K562 (cell line): ENCODE data around the gene KIF1A. TPM values are rescaled to one million over a fixed set of nuclear protein-coding genes. Genes with fewer than 3 reads are reported as not detected.
"Not testable (repeated sequence)": the region's sequence is repeated elsewhere in the genome, so short reads cannot be mapped to it uniquely, and the experiment has no call there.

Source experiments
- ATAC-seq: fragments of 200-7000 bp; cut with Tn5 transposase; 3 replicates; pipeline ENCODE4 v1.9.1; 2020; ENCODE audit warnings: moderate library complexity
- BruUV-seq: library from RNA; stranded (reverse); fragments of 400-500 nt; replicated peaks from 2 replicates; lab custom pipeline; 2021; lab: Mats Ljungman, UMichigan
- CTCF ChIA-PET: fragments of 300-600 bp; formaldehyde crosslinking; extraction: SDS; loops from one replicate; lab custom pipeline; 2021; ENCODE audit warnings: low intra/inter-chr PET ratio; lab: Yijun Ruan, JAX
- POLR2A ChIA-PET: fragments of 300-600, 350-650 bp; sonication (Branson Sonifier 250); formaldehyde crosslinking; extraction: SDS; loops from one replicate; lab custom pipeline; 2021; ENCODE audit warnings: antibody characterized with exemption, inconsistent platforms; lab: Yijun Ruan, JAX
- DNase-seq, 4 experiments: peaks; one replicate each; pipeline versions ENCODE4 v3.0.0 to v3.0.0-alpha.2; 2011 to 2018; ENCODE audit warnings: low spot score in 3 of 4, mixed read lengths in 3 of 4; ENCODE audit errors: extremely low read depth in 1 of 4
- FAIRE-seq: peaks from 2 replicates; lab custom pipeline; 2011; peaks lifted over from hg19 to GRCh38; lab: Jason Lieb, UNC
- H2AFZ ChIP-seq: 2 replicates; pipeline ENCODE4 v1.6.0; 2011; ENCODE audit warnings: low read depth, low read length, control low read depth, inconsistent platforms
- H3K27ac ChIP-seq: fragments of 200-600 bp; 3 replicates; pipeline ENCODE4 v1.8.0; 2011; ENCODE audit warnings: low read depth, mild to moderate bottlenecking, control low read depth, inconsistent platforms, low read length, moderate library complexity, mixed read lengths; ENCODE audit errors: extremely low read depth
- H3K27me3 ChIP-seq, 2 experiments: fragments of 300-600 bp in 1 of 2; 2 replicates in 1 of 2; 3 replicates in 1 of 2; pipeline versions ENCODE4 v1.6.0 to v1.8.0; 2011; ENCODE audit warnings: inconsistent platforms in 2 of 2, low read length in 2 of 2, mild to moderate bottlenecking in 1 of 2, mixed read lengths in 1 of 2, moderate library complexity in 1 of 2; ENCODE audit not compliant: control insufficient read depth in 2 of 2, insufficient read depth in 2 of 2
- H3K36me3 ChIP-seq: fragments of 300-600 bp; 3 replicates; pipeline ENCODE4 v1.8.0; 2011; ENCODE audit warnings: mild to moderate bottlenecking, low read length, inconsistent platforms; ENCODE audit not compliant: control insufficient read depth, insufficient read depth
- H3K4me1 ChIP-seq, 2 experiments: fragments of 200-600 bp in 1 of 2; replicated peaks in 1 of 2; 2 replicates in 1 of 2; 3 replicates in 1 of 2; pipeline versions ENCODE4 v1.5.1 to v1.8.0; 2011; ENCODE audit warnings: inconsistent platforms in 2 of 2, low read length in 2 of 2, mild to moderate bottlenecking in 1 of 2, mixed read lengths in 1 of 2, moderate library complexity in 1 of 2; ENCODE audit not compliant: control insufficient read depth in 2 of 2, insufficient read depth in 2 of 2
- H3K4me2 ChIP-seq: 2 replicates; pipeline ENCODE4 v1.6.1; 2011; ENCODE audit warnings: low read length, control low read depth, inconsistent platforms, mixed read lengths; ENCODE audit not compliant: insufficient read depth
- H3K4me3 ChIP-seq: fragments of 200-600 bp; sonication (generic), shearing (Covaris generic); 2 replicates; pipeline ENCODE4 v1.5.1; 2016; ENCODE audit warnings: control low read depth, inconsistent platforms
- H3K79me2 ChIP-seq: fragments of 200-600 bp; 3 replicates; pipeline ENCODE4 v1.8.0; 2011; ENCODE audit warnings: low read length, inconsistent platforms; ENCODE audit not compliant: control insufficient read depth, insufficient read depth
- H3K9ac ChIP-seq, 2 experiments: 2 replicates each; pipeline versions ENCODE4 v1.6.0 to v1.6.1; 2011; ENCODE audit warnings: low read depth in 2 of 2, low read length in 2 of 2, control low read depth in 1 of 2, inconsistent platforms in 1 of 2, mild to moderate bottlenecking in 1 of 2, mixed read lengths in 1 of 2; ENCODE audit not compliant: insufficient read depth in 1 of 2
- H3K9me1 ChIP-seq: one replicate; pipeline ENCODE4 v1.6.0; 2011; ENCODE audit warnings: inconsistent platforms, mild to moderate bottlenecking, low read length, moderate library complexity; ENCODE audit not compliant: control insufficient read depth, insufficient read depth
- H3K9me3 ChIP-seq: replicated peaks from 2 replicates; pipeline ENCODE4 v1.5.1; 2011; ENCODE audit warnings: low read depth, low read length, inconsistent platforms; ENCODE audit not compliant: control insufficient read depth, insufficient read depth
- H4K20me1 ChIP-seq: replicated peaks from 2 replicates; pipeline ENCODE4 v1.6.1; 2011; ENCODE audit warnings: low read length, inconsistent platforms, mixed read lengths; ENCODE audit not compliant: control insufficient read depth, insufficient read depth
- ARNT ChIP-seq, 2 experiments: fragments of 450-650 bp; IDR thresholded peaks; 2 replicates each; pipeline ENCODE4 v1.6.1; 2016; ENCODE audit warnings: mild to moderate bottlenecking in 1 of 2
- ELF1 ChIP-seq: fragments of 200-800 bp; sonication (Bioruptor generic); IDR thresholded peaks from 2 replicates; pipeline ENCODE4 v1.6.1; 2016; ENCODE audit warnings: missing genetic modification characterization, missing compliant biosample characterization
- GATA2 ChIP-seq: sonication (generic); formaldehyde crosslinking; IDR thresholded peaks from 2 replicates; pipeline ENCODE4 v1.4.0; 2020; ENCODE audit warnings: mild to moderate bottlenecking, missing genetic modification reagents
- HDAC8 ChIP-seq: fragments of 450-650 bp; IDR thresholded peaks from 2 replicates; pipeline ENCODE4 v1.6.1; 2016; ENCODE audit warnings: mild to moderate bottlenecking, missing genetic modification characterization, moderate library complexity, missing compliant biosample characterization
- ILK ChIP-seq: fragments of 450-650 bp; IDR thresholded peaks from 2 replicates; pipeline ENCODE4 v1.6.1; 2016; ENCODE audit warnings: missing genetic modification characterization, low read depth, mild to moderate bottlenecking, missing compliant biosample characterization, moderate library complexity, borderline replicate concordance
- NCOA6 ChIP-seq: fragments of 450-650 bp; IDR thresholded peaks from 2 replicates; pipeline ENCODE4 v1.6.1; 2017; ENCODE audit warnings: mild to moderate bottlenecking
- RAD21 ChIP-seq, 2 experiments: fragments of 250-450 bp in 1 of 2; fragments of 450-650 bp in 1 of 2; sonication (Bioruptor Pico) in 1 of 2; formaldehyde crosslinking in 1 of 2; IDR thresholded peaks in 1 of 2; conservative IDR thresholded peaks in 1 of 2; 2 replicates each; pipeline versions ENCODE4 v1.4.0 to v1.8.0; 2020 to 2022; ENCODE audit warnings: mild to moderate bottlenecking in 2 of 2, moderate library complexity in 1 of 2
- RFX5 ChIP-seq: IDR thresholded peaks from 2 replicates; pipeline ENCODE4 v1.6.1; 2011; ENCODE audit warnings: low read depth, mild to moderate bottlenecking, improper control_type of control experiment, low read length
- SRSF9 ChIP-seq: fragments of 200-400 bp; formaldehyde crosslinking; IDR thresholded peaks from 2 replicates; pipeline ENCODE4 v1.6.1; 2017; ENCODE audit warnings: low read depth, low read length, borderline replicate concordance
- ZEB2 ChIP-seq: fragments of 450-650 bp; IDR thresholded peaks from 2 replicates; pipeline ENCODE4 v1.6.1; 2016
- ZNF224 ChIP-seq: sonication (generic); formaldehyde crosslinking; IDR thresholded peaks from 2 replicates; pipeline ENCODE4 v1.8.0; 2022; ENCODE audit warnings: mild to moderate bottlenecking, missing genetic modification reagents
- ZNF79 ChIP-seq: fragments of 250-450 bp; sonication (Bioruptor Pico); IDR thresholded peaks from 2 replicates; pipeline ENCODE4 v1.4.0; 2020; ENCODE audit warnings: low read depth, mild to moderate bottlenecking, moderate library complexity
- ZSCAN29 ChIP-seq: fragments of 450-650 bp; IDR thresholded peaks from 2 replicates; pipeline ENCODE4 v1.6.1; 2017
- WGBS: fragments of 100-300 bp; shearing (Covaris generic); methylation state at CpG from one replicate; pipeline ENCODE4 v1.1.6; 2016; ENCODE audit warnings: low coverage, mixed read lengths; ENCODE audit not compliant: insufficient coverage; ENCODE audit errors: missing lambda C conversion rate; 5-methylcytosine and 5-hydroxymethylcytosine counted together
- in situ Hi-C: fragments of 300-500 bp; cut with MboI; formaldehyde crosslinking; loops from 4 replicates; pipeline ENCODE4 v1.15.0; 2018; ENCODE audit warnings: inconsistent platforms, mixed read lengths
- intact Hi-C: fragments of 100-400 bp; cut with micrococcal nuclease; formaldehyde crosslinking; loops from 2 replicates; pipeline ENCODE4 v1.14.2; 2022
- polyA plus RNA-seq, 8 experiments: library from polyadenylated mRNA; depleted of rRNA in 4 of 8; stranded (reverse) in 5 of 8; unstranded in 3 of 8; fragments of >200 nt; fragmentation: Nextera tagmentation in 2 of 8; fragmentation: Illumina TruSeq in 1 of 8; extraction: Ambion mirVana in 2 of 8; extraction: Trizol in 1 of 8; gene quantifications; 2 replicates each; pipeline versions ENCODE4 v1.2.1 to v1.2.3, GENCODE V29; 2011 to 2014; ENCODE audit warnings: inconsistent platforms in 1 of 8, missing spikeins in 1 of 8
- total RNA-seq, 7 experiments: library from RNA; depleted of rRNA in 6 of 7; stranded (reverse); fragments of >200 nt in 6 of 7; fragmentation: Illumina TruSeq in 2 of 7; extraction: Trizol in 2 of 7; gene quantifications; 2 replicates each; pipeline versions ENCODE4 v1.2.1 to v1.2.3, GENCODE V29; 2011 to 2021; ENCODE audit warnings: low replicate concordance in 1 of 7

Gene KIF1A
- total and polyA plus RNA-seq, 9 of the 15 experiments (the other 6 are each of a cell fraction or from before 2014, with no cell fraction given): 0.07 to 1.4 (median 0.45) TPM; not detected in 2

DNA sequence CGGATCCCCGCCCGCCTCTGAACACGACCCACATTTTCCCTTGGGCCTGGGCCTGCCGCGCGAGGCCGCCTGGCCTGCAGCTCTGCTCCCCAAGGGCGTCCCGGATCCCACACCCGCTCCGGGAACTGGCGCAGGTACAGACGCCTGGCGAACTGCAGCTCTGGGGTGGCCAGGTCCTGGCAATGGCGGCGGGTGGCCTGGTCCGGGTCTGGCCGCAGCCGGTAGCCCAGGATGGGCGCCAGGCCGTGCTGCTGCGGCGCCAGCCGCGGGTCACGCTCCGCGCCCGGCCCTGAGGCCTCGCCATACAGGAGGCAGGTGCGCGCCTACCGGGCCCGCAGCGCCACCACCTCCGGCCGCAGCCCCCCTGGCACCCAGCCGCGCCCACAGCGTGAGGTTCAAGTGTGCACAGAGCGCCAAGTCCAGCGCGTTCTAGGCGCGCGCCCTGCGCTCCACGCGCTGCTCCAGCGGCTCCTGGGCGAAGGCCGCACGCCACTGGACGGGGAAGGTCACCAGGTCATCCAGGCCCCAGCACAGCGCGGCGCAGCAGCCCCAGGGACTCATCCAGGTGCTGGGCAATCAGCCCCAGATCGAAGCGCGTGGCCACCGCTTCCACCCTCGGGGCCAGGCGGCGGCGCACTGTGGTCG lies 118.8 kb downstream of the KIF1A start:
- Histone ChIP-seq H3K36me3 (no peaks in the 10 kb centered on the region), H3K27me3 (peaks cover 0 to 40% of the 10 kb centered on the region in 2 experiments; a peak in 3 of 5 replicates), H2AFZ (no peak overlapping the region), H3K27ac (no peak overlapping the region), H3K9ac (no peak overlapping the region), H3K4me3 (no peak overlapping the region), H4K20me1 (no peaks in the 10 kb centered on the region), H3K79me2 (no peaks in the 10 kb centered on the region), H3K9me1 (no peaks in the 10 kb centered on the region), H3K4me1 (no peaks in the 10 kb centered on the region), H3K4me2 (no peak overlapping the region), H3K9me3 (no peaks in the 10 kb centered on the region)
- 31% methylated on average over 7 of the region's 67 CpGs for WGBS
- ATAC-seq (no peak), FAIRE-seq (no peak), DNase-seq (no peak)
- ChIA-PET POLR2A (no interaction called here), CTCF (no interaction called here)
- intact Hi-C loops (loop anchor here (10.0 kb wide), 1 partner anchor 186 kb away; no protein-coding TSS in a partner anchor), in situ Hi-C loops (no loop called here)
- TF ChIP-seq ARNT (IDR thresholded peaks at IDR 0.05) (no peak), RFX5 (no peak), GATA2 (CRISPR knock-in tag) (no peak), NCOA6 (no peak), HDAC8 (tag) (no peak), ZSCAN29 (no peak), ILK (tag) (no peak), SRSF9 (no peak), ZNF79 (CRISPR knock-in tag) (no peak), ZEB2 (no peak), RAD21 (CRISPR knock-in tag; conservative IDR thresholded peaks at IDR 0.05 in 1 of 2, IDR thresholded peaks at IDR 0.05 in 1 of 2) (no peak), ZNF224 (CRISPR knock-in tag) (no peak), ELF1 (tag) (no peak)
- BruUV-seq: no TSS peak

DNA sequence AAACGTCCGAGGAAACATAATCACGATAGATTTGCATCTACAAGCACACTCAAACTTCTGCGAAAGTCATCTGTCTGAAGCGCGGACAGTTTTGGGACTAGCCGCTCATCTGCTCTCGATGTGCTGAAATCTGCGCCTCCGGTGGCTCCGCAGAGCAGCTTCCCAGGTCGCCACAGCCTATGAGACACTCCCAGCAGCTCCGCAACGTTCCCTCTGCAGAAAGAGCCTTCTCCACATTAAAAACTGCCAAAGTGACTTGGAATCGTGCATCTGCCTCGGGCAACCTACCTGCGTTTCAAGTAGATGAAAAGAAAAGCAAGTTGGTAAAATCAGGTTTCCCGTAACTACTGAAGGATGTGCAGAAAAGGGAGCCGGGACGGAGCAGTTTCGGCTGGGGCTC lies 119.4 kb downstream of the KIF1A start:
- H3K27me3 ChIP-seq: peaks cover 0 to 39% of the 10 kb centered on the region in 2 experiments; a peak in 3 of 5 replicates
- H3K4me1 ChIP-seq, in situ Hi-C loops, H3K9me3 ChIP-seq, H3K9me1 ChIP-seq, FAIRE-seq, H4K20me1 ChIP-seq, H3K9ac ChIP-seq, H3K4me3 ChIP-seq, ATAC-seq, H2AFZ ChIP-seq, CTCF ChIA-PET, BruUV-seq, H3K4me2 ChIP-seq, H3K36me3 ChIP-seq, H3K27ac ChIP-seq, H3K79me2 ChIP-seq, DNase-seq: not testable (repeated sequence)
- intact Hi-C loops: loop anchor here (10.0 kb wide), 1 partner anchor 186 kb away; no protein-coding TSS in a partner anchor
- POLR2A ChIA-PET: interaction anchor here (0.6 kb wide), 1 partner anchor 30 kb away, joined by 3 read pairs; no protein-coding TSS in a partner anchor
- WGBS: 9% methylated on average over 8 of the region's 21 CpGs
